Neural cell (in vitro differentiated cells): ENCODE measurements around the gene SLC2A5.

Experiments used
- CTCF ChIP-seq: fragments of 450-650 bp; IDR thresholded peaks from 2 replicates; pipeline ENCODE4 v1.5.1; 2014; ENCODE audit warnings: antibody characterized with exemption, mild to moderate bottlenecking, moderate library complexity; ENCODE audit not compliant: poor library complexity, severe bottlenecking
- EP300 ChIP-seq: fragments of 450-650 bp; conservative IDR thresholded peaks from 2 replicates; pipeline ENCODE4 v1.6.1; 2014; ENCODE audit warnings: antibody characterized with exemption, mild to moderate bottlenecking, moderate library complexity; ENCODE audit not compliant: poor library complexity, severe bottlenecking
- EZH2 ChIP-seq: fragments of 200-600, 300-800 bp; shearing (Covaris generic), sonication (generic); IDR thresholded peaks from 2 replicates; pipeline ENCODE4 v1.6.1; 2014; ENCODE audit warnings: antibody characterized with exemption, low read length, borderline replicate concordance, mild to moderate bottlenecking; ENCODE audit not compliant: insufficient read depth, poor library complexity, severe bottlenecking
- MXI1 ChIP-seq: fragments of 450-650 bp; conservative IDR thresholded peaks from 2 replicates; pipeline ENCODE4 v1.6.1; 2014; ENCODE audit warnings: antibody characterized with exemption, mild to moderate bottlenecking; ENCODE audit not compliant: poor library complexity, severe bottlenecking
- POLR2AphosphoS5 ChIP-seq: IDR thresholded peaks from 2 replicates; pipeline ENCODE4 v1.6.1; 2012
- RAD21 ChIP-seq: fragments of 450-650 bp; conservative IDR thresholded peaks from 2 replicates; pipeline ENCODE4 v1.6.1; 2014; ENCODE audit warnings: antibody characterized with exemption, mild to moderate bottlenecking, moderate library complexity
- REST ChIP-seq: IDR thresholded peaks from 2 replicates; pipeline ENCODE4 v1.6.1; 2012; ENCODE audit warnings: borderline replicate concordance
- SMC3 ChIP-seq: fragments of 450-650 bp; conservative IDR thresholded peaks from 2 replicates; pipeline ENCODE4 v1.6.1; 2014; ENCODE audit warnings: antibody characterized with exemption, mild to moderate bottlenecking, moderate library complexity; ENCODE audit not compliant: poor library complexity

GRCh38 chr1:9105336-9105867, 36.0 kb upstream of the SLC2A5 start:
- TF ChIP-seq CTCF (no peak), SMC3 (no peak), RAD21 (no peak), REST (no peak), EP300 (no peak), POLR2AphosphoS5 (no peak), MXI1 (no peak), EZH2 (no peak)
